Testis (tissue), 2 donors: ENCODE measurements around the gene CACUL1.

ENCODE experiments used
- CTCF ChIP-seq, 3 experiments: fragments of 450-650 bp in 2 of 3; fragments of 200-600 bp in 1 of 3; sonication (generic) in 1 of 3; IDR thresholded peaks; one replicate each; pipeline ENCODE4 v1.5.1; 2016 to 2019; ENCODE audit warnings: antibody characterized with exemption in 3 of 3, mild to moderate bottlenecking in 2 of 3, moderate library complexity in 1 of 3
- POLR2A ChIP-seq: fragments of 450-650 bp; IDR thresholded peaks from one replicate; pipeline ENCODE4 v1.6.1; 2017; ENCODE audit warnings: antibody characterized with exemption, mild to moderate bottlenecking, moderate library complexity

GRCh38 chr10:118698421-118698820, 56.3 kb downstream of the CACUL1 start:
- TF ChIP-seq CTCF (IDR thresholded peaks at IDR 0.05), result no peak
- TF ChIP-seq POLR2A, result no peak
